GM21390 (cell line): Measurements from ENCODE around the gene FRZB.
"Not testable (repeated sequence)": the region's sequence is repeated elsewhere in the genome, so short reads cannot be mapped to it uniquely, and the experiment has no call there.

Experiments
- ATAC-seq: cut with Tn5 transposase; IDR thresholded peaks from one replicate; pipeline ENCODE4 v1.9.1; 2021; ENCODE audit not compliant: unreplicated experiment

The FRZB gene

GRCh38 chr2:182890773-182891378 is 24.4 kb upstream of the FRZB start:
- no peak for ATAC-seq

DNA sequence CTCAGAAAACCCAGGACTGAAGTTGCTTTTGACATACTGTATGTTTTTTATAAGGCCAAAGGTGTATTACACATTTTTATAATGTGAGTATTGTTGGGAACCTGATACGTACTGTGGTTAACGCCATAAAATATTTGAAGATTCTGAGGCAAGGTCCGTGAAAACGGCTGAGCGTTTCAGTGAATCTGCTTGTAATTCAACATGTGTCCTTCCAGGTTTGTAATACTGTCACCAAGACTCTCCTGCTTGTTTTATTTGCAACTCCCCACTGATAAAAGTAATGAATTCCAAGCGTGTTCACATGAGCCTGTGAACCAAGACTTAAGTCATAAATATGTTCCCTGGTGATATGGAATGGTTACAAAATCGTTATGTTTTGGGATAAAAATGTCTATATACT is 23.9 kb upstream of the FRZB start:
- no peak for ATAC-seq

DNA sequence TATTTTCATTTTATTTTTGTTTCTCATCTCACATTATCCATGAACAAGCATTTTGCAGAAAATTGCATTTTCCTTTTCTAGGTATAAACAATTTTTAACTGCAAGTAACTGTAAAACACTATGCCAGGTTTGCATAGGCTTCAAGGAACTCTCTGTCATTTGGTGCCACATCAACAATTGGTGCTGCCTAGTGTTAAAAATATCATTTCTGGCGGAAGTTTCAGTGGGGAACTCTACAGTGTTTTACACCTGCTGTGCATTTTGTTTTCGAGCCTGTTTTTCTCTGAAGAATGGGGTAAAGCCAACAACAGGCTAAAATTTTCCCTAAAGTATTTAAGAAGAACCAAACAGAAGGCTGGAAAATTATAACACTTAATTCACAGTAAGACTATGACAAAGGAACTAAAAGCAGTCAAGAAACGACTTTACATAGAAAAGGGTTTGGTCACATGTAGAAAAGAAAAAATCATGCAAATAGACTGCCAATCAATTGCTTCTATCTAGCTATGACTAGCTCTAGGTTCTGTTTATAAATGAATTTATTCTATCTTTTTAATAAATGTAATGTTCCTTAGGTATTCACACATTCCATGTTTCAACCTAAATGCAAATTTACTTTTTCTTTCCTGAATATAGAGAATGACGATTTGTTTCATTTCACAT is 21.4 kb upstream of the FRZB start:
- ATAC-seq: no peak

DNA sequence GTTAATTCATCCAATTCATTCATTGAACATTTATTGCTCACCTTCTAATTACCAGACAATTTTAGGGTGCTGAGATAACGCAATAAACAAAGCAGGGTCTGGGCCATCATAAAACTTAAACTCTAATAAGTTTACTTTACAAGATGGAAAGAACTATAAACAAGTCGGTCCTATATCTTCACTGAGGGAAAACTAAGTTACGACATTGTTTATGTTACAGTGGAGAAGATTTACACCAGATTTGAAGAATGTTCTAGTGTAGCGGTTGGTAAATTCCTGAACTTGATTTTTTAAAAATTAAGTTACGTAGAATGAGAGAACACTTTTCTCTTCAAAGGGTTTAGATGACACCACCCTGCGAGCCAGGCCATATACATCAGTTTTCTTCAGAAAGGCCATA is 20.7 kb upstream of the FRZB start:
- no peak for ATAC-seq

GRCh38 chr2:182885771-182886170 is 19.3 kb upstream of the FRZB start:
- ATAC-seq: no peak

DNA sequence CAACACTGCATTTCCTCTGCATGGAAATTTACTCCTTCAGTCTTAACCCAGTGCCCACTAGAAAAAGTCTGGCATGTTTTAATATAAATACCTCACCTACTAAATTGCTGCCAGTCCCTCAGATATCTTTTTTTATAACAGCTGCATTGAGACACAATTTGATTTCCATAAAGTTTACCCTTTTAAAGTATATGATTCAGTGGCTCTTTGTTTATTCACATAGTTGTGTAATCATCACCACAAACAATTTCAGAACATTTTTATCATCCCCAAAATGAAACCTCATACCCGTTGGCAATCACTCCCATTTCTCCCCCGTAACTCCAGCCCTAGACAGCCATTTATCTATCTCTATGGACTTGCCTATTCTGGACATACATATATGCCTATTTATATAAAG is 17.0 kb upstream of the FRZB start:
- no peak for ATAC-seq

DNA sequence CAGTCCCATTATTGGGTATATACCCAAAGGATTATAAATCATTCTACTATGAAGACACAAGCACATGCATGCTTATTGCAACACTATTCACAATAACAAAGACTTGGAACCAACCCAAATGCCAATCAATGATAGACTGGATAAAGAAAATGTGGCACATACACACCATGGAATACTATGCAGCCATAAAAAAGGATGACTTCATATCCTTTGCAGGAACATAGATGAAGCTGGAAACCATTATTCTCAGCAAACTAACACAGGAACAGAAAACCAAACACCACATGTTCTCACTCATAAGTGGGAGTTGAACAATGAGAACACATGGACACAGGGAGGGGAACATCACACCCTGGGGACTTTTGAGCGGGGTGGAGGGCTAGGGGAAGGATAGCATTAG is 13.7 kb upstream of the FRZB start:
- ATAC-seq: not testable (repeated sequence)

GRCh38 chr2:182876653-182877052 is 10.2 kb upstream of the FRZB start:
- ATAC-seq: not testable (repeated sequence)

DNA sequence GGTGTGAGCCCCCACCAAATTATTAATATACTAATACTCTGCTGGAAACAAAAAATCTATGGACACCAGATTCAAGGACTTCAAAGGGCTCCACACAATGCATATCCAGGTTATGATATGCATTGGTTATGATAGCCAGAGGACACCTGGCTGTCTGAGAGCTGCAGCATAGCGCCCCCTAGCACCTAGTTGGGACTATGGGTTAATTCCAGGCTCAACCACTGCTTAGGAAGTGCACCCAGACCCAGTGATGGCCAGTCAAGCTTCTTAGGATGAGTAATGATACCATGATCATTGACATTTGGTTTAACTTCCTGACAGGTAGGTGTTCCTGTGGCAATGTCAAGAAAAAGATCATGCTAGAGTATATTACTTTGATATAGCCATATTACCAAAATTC is 3.8 kb upstream of the FRZB start:
- no peak for ATAC-seq

DNA sequence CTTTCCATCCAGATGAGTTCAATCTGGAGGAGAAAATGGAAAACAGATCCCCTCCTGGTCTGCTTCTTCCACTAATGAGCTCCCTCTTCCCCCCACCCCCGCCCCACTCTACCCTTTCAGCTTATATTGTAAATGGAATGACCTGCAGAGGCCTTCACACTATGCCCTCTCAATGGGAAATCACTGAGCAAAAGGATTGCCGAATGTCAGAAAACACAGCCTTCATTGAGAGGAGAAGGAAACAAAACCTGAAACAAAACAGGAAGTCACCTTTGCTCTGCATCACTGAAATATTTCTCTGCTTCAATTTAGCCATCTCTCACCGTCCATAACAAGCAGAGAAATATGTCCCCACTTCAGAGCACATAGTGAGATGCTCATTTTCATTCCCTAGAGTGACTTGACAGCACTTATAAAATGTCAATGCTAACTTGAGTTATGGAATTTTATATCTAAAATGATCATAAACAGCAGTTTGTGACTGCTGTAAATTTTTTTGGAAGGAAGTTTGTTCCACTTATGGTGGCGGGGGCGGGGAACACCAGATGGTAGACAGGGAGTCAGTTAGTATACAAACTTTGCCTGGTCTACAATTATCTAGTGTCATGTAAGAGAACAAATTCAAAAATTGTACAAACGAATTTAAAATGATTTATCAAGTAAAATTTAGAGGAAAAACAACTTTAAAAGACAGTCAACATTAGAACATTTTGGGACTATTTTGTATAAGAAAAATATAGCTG is 1.8 kb upstream of the FRZB start:
- no peak for ATAC-seq

GRCh38 chr2:182867426-182868053 is 1.1 kb upstream of the FRZB start:
- no peak for ATAC-seq

DNA sequence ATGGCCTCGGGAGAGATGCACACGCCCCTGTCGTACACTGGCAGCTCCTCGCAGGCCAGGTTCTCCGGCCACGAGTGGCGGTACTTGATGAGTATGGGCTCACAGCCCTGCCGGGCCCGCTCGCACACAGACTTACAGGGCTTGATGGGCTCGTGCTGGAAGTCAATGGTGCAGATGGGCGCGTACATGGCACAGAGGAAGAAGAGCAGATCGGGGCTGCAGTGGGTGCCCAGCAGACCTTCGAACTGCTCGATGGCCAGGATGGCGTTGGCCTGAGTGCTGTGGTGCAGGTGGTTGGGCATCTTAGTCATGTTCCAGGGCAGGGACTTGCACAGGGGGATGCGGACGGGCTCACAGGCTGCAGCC is 359 bp downstream of the FRZB start:
- no peak for ATAC-seq

- no peak for ATAC-seq
Measured at GRCh38 chr2:182864949-182865570, 1.4 kb downstream of the FRZB start.

DNA sequence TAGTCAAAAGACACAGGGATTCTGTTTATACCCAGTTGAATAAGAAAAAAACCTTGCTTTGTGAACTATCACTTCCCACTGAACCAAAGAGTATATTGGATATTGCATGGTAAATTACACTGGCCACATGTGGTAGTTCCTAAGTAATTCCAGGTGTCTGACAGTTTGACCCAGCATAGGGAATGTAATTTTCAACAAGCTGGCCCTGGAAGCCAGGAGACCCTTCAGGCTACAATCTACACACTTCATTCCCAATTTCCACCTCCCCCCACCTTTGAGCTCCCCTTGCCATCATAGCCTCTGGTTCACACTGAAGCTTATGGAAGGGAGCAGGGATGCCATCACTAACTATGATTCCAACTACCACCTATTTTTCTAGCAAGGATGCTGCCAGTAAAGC is 2.8 kb downstream of the FRZB start:
- ATAC-seq: no peak

GRCh38 chr2:182862091-182862490 is 4.3 kb downstream of the FRZB start:
- no peak for ATAC-seq

DNA sequence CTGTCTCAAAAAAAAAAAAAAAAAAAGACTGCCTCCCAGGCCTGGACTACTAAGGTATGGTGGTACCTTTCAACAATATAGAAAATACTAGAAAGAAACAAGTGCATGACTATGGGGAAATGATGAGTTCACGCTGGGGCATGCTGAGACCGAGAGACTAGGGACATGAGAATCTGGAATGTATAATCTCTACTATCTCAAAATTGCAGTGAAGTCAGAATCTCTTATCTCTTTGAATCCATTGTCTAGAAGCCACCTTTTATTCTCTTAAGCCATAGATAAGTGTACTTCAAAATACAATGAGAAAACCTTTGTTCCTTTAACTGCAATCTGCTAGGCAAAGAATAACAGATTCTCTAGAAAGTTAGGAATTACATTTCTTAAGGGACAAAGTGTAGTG is 5.6 kb downstream of the FRZB start:
- ATAC-seq: no peak

DNA sequence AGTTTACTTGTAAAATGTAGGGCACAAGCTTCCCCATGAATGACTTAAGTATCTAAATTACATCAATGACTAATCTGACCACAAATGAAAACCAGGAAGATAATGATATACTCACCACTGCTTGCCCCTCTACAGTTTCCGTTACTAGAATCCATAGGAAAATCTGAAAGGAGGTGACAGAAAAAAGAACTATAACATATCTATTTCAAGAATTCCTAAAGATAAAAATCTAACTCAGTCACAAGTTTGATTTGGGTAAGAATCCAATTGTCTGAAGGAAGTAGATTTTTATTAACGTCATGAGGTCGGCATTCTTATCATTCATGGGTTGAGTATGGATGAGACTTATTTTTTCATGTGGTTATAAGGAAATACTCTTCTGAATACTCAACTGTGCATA is 7.8 kb downstream of the FRZB start:
- ATAC-seq: no peak

DNA sequence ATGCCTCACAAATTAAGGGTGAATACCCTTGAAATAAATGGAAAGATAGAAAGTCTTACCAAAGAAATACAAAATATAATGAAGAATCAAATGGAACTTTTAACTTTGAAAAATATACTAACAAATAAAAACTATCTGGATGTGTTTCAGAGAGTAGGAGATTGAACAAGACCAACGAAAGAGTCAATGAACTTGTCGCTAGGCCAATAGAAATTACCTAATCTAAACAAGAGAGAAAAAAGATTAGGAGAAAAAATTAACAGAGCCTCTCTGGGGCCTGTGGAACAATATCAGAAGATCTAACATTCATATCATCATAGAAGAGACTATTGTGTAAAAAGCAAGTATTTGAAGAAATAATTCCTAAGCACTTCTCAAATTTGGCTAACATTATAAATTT is 11.1 kb downstream of the FRZB start:
- ATAC-seq: no peak

DNA sequence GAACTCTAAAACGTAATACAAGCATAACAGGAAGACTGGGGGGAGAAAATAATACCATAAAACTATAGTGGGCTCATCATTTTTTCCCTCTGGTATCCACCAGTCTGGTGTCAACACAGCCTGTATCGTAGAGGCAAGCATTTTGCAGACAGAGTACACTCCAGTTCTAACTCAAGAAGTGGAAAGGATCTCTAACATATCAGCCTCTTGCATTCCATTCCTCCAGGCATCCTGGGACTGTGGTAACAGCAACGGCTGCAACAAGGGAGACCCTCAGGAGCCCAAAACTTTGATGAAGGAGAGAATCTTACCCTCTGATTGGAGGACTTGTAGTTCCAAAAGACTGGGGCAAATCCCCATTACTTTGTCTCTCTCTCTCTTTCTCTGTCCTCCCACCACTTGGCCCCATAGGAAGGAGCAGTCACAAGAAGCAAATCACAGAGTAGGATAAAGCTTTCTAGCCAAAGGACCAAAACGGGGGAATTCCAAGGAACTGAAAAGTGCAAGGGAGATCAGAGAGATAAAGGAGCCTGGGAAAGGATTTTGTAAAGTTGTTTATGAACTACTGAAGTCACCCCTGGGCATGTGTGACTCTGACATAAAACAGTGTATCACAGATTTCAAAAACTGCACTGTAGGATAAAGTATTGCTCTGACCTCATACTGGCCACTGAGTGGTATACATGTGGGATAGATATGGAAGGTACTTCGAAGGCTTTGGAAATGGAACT is 11.9 kb downstream of the FRZB start:
- no peak for ATAC-seq

GRCh38 chr2:182852801-182853200 is 13.6 kb downstream of the FRZB start:
- ATAC-seq: no peak

- ATAC-seq: no peak
Measured at GRCh38 chr2:182852090-182852489, 14.3 kb downstream of the FRZB start.
